Embryonic facial prominence (tissue), 1 donor: Measurements from ENCODE around the gene RTBDN.

Source experiments
- DNase-seq: peaks from one replicate; pipeline ENCODE4 v3.0.0-alpha.2; 2016; ENCODE audit errors: extremely low spot score

RTBDN gene

DNA sequence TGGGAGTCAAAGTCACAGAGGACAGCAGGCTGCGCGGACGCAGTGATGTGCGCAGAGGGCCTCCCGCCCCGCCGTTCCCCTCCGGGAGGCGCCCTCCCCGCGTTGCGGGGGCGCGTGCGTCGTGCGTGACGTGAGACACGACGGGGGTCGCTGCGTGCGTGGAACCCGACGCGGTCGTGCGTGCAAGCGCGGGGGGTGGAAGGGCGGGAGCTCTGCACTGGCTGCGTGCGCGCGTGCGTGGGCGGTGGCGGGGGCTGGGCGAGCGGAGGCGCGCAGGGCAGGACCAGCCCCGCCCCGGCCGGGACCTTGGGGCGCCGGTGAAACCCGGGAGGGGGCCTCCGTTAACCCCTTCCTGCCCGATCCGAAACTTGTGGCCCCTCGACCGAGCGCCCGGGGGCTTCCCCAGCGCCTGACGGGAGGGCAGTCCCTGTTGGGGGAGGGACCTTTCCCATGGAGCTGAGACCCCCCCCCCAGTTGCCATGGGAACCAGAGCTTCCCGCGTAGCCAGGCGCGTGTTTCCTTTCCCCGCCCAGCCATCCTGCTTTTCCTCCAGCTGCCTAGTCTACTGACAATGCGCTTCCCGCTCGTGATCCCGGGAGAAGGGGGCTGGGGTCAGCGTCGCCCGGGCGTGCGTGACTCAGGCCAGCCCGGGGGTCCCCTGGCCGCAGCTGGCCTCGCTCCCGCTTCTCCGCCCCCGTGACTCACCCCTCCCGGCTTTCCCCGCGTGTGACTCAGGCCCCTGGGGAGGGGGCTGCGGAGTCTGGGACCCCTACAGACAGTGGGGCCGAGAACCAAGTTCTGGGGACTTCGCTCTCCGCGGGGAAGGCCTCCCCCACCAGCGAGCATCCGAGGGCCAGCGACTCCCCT, 51.7 kb downstream of the RTBDN start:
- peak; percentile 68 for DNase-seq

DNA sequence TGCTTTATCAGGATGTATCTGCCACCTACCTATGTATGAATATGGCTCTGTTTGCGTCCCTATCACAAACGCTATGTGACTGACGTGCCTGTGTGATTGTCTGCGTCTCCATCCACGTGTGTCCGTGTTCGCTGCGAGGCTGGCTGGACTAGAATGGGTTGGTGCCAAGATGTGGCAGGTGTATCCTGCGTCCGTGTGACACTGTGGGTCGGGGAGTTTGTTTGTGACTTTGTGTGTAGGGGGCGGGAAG, 52.3 kb downstream of the RTBDN start:
- DNase-seq, result no peak

DNA sequence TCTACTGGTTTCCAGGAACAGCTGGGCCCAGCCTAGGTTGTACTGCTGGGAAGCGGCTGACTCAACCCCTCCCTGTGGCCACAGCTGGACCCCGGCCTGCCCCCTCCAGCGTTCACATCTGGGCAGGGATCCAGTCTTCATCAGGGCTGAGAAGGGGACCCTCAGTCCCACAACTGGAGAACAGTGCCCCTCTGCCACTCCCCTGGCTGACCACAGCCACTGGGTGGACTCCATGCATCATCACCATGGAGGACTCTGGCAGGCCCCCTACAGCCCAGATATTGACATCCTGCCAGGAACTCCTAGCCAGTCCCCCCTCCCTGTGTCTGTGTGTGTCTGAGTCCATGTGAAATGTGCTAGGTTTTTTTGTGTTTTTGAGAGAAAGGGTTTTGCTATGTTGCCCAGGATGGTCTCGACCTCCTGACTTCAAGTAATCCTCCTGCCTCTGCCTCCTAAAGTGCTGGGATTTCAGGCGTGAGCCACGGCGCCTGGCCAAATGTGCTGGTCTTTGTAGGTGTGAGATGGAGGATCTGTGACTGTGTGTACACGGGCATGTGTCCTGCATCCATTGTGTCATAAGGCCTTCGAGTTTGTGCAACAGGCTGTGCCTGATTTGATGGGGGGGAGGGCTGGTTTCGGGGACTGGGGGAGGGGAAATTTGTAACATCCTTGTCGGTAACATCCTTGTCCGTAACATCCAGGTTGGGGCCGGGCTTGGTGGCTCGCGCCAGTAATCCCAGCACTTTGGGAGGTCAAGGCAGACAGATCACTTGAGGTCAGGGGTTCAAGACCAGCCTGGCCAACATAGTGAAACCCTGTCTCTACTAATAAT, 55.0 kb downstream of the RTBDN start:
- no peak for DNase-seq

DNA sequence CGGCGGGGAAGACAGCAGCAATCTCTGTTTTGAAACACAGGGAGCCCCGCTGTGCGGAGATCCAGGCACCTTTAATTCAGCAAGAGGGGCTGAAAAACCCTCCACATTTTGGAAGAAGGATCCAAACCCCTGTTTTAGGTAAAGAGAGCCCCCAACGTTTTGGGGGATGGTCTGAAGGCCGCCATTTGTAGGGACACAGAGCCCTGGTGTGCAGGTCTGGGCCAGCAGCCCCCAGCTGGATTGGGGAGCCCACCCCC, 55.5 kb downstream of the RTBDN start:
- DNase-seq, result no peak

DNA sequence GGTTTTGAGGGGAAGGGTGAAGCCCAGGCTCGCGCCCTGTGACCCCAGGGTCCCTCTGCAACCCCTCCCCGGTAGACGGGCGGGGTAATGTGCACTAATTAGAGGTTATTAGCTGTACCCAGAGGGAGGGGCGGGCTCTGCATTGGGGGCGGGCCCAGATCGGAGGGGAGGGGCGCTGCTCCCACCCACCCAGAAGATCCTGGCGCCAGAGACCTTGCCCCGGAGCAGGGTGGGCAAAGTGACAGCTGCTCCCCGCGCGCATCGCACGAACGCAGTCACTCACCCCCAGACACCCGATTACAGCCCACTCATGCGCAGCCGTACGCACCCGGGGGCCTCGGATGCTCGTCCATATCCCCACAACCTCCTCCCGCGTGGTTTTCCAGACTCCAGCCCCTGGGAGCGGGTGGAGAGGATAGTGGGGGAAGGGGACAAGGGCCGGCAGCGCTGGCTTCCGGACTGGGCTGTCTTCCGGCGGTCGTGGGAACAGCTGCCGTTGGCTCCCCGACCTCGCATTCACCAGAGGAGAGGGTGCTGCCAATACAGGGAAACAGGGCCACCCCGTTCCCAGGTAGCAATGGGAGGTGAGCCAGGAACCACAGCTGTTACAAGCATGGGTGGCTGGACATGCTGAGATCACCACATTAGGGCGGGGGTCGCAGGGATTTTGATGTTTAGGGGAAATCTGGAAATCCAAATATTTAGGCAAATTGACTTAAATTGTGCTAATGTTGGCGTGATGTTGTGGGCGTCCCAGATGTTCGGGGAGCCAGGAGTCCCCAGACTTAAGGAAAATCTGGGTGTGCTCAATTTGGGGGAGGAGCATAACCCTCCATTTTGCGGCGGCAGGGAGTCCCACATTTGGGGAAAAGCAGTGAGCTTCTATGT, 56.1 kb downstream of the RTBDN start:
- no peak for DNase-seq

DNA sequence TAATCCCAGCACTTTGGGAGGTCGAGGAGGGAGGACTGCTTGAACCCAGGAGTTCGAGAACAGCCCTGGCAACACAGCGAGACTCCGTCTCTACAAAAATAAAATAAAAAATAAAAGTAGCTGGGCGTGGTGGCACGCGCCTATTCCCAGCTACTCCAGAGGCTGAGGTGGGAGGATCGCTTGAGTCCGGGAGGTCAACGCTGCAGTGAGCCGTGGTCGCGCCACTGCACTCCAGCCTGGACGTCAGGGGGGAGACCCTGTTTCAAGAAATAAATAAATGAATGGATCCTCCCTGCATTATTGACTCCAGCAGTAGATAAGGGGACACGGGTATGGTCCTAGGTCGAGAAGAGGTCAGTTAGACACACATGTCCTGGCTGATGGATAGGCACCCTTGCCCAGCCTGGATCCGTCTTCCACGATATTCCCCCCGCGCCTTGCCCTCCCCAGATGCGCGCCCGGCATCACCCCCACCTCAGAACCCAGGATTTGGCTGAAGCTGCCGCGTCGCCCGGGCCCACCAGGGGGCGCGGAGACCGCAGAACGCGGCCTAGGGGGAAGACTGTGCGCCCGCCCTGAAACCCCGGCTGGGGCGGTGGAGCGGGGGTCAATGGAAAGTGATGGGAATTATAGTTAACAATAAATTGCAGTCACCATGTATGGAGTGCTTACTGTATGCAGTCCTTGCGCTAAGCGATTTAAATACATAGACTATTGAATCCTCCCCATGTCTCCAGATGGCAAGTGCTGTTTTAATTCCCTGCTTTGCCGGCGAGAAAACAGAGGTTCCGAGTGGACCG, 57.0 kb downstream of the RTBDN start:
- peak; percentile 66 for DNase-seq
